Cardiac muscle cell (in vitro differentiated cells and primary cell): ENCODE results near the gene CMSS1. TPM values are rescaled to one million over a fixed set of nuclear protein-coding genes. Genes with fewer than 3 reads are reported as not detected.

Source experiments
- DNase-seq, 2 donors: peaks; one replicate each; pipeline versions ENCODE4 v3.0.0 to v3.0.0-alpha.2; 2010 to 2017; ENCODE audit warnings: low read depth in 1 of 2, low spot score in 1 of 2
- H3K27ac ChIP-seq: fragments of 200-600 bp; sonication (generic); 2 replicates; pipeline ENCODE4 v1.5.1; 2016
- H3K27me3 ChIP-seq: fragments of 200-600 bp; sonication (generic); 2 replicates; pipeline ENCODE4 v1.6.0; 2016; ENCODE audit warnings: control low read depth
- H3K36me3 ChIP-seq: fragments of 200-600 bp; sonication (generic); 2 replicates; pipeline ENCODE4 v1.5.1; 2016; ENCODE audit warnings: control low read depth
- H3K4me1 ChIP-seq: fragments of 200-600 bp; sonication (generic); 2 replicates; pipeline ENCODE4 v1.8.1; 2017; ENCODE audit warnings: low read depth, mild to moderate bottlenecking, mixed run types
- H3K4me3 ChIP-seq: fragments of 200-600 bp; sonication (generic); 2 replicates; pipeline ENCODE4 v1.5.1; 2016; ENCODE audit warnings: mild to moderate bottlenecking
- H3K9me3 ChIP-seq: fragments of 200-600 bp; sonication (generic); 2 replicates; pipeline ENCODE4 v1.5.1; 2017; ENCODE audit warnings: low read depth, mild to moderate bottlenecking, control low read depth
- CTCF ChIP-seq: IDR thresholded peaks from 2 replicates; pipeline ENCODE4 v1.5.1; 2012; ENCODE audit warnings: low read depth, mild to moderate bottlenecking, low read length
- polyA plus RNA-seq: library from polyadenylated mRNA; unstranded; fragments of >200 nt; fragmentation: Nextera tagmentation; extraction: Ambion mirVana; gene quantifications from 2 replicates; pipeline ENCODE4 v1.2.1, GENCODE V29; 2016
- total RNA-seq: library from RNA; depleted of rRNA; stranded (reverse); fragments of >200 nt; gene quantifications from 2 replicates; pipeline ENCODE4 v1.2.3, GENCODE V29; 2016

CMSS1 gene
- total and polyA plus RNA-seq, 2 experiments from 2014 or later = 13.1 to 32.9 TPM

GRCh38 chr3:100098784-100099070 lies 281.1 kb downstream of the CMSS1 start:
- no peaks in the 10 kb centered on the region for H3K27me3 ChIP-seq
- no peak overlapping the region for H3K27ac ChIP-seq
- no peaks in the 10 kb centered on the region for H3K36me3 ChIP-seq
- no peak overlapping the region for H3K4me3 ChIP-seq
- no peak for DNase-seq
- H3K9me3 ChIP-seq = no peaks in the 10 kb centered on the region
- peaks cover 12% of the 10 kb centered on the region for H3K4me1 ChIP-seq
- no peak for TF ChIP-seq CTCF

- Histone ChIP-seq H3K9me3 (no peaks in the 10 kb centered on the region), H3K27ac (no peak overlapping the region), H3K36me3 (no peaks in the 10 kb centered on the region), H3K4me3 (no peak overlapping the region), H3K27me3 (no peaks in the 10 kb centered on the region), H3K4me1 (peaks cover 12% of the 10 kb centered on the region)
- no peak for TF ChIP-seq CTCF
- no peak for DNase-seq
Measured at GRCh38 chr3:100099621-100100020, 282.0 kb downstream of the CMSS1 start.

GRCh38 chr3:100100425-100100824 lies 282.8 kb downstream of the CMSS1 start:
- no peak for DNase-seq
- Histone ChIP-seq H3K4me3 (no peak overlapping the region), H3K9me3 (no peaks in the 10 kb centered on the region), H3K27ac (no peak overlapping the region), H3K36me3 (no peaks in the 10 kb centered on the region), H3K4me1 (peaks cover 12% of the 10 kb centered on the region), H3K27me3 (no peaks in the 10 kb centered on the region)
- no peak for TF ChIP-seq CTCF

- no peak for DNase-seq
- H3K9me3 ChIP-seq = no peaks in the 10 kb centered on the region
- no peak for TF ChIP-seq CTCF
- H3K27ac ChIP-seq = no peak overlapping the region
- H3K36me3 ChIP-seq = no peaks in the 10 kb centered on the region
- H3K27me3 ChIP-seq = no peaks in the 10 kb centered on the region
- H3K4me1 ChIP-seq = peaks cover 8% of the 10 kb centered on the region
- H3K4me3 ChIP-seq = no peak overlapping the region
Measured at GRCh38 chr3:100102757-100103156, 285.1 kb downstream of the CMSS1 start.

- Histone ChIP-seq H3K4me3 (no peak overlapping the region), H3K9me3 (no peaks in the 10 kb centered on the region), H3K27ac (no peak overlapping the region), H3K4me1 (no peaks in the 10 kb centered on the region), H3K36me3 (no peaks in the 10 kb centered on the region), H3K27me3 (no peaks in the 10 kb centered on the region)
- TF ChIP-seq CTCF = no peak
- DNase-seq = peak in 1 of 2 donors; percentile 32
Measured at GRCh38 chr3:100103558-100104441, 286.1 kb downstream of the CMSS1 start.

- no peaks in the 10 kb centered on the region for H3K36me3 ChIP-seq
- no peaks in the 10 kb centered on the region for H3K27me3 ChIP-seq
- no peak for TF ChIP-seq CTCF
- no peak for DNase-seq
- H3K9me3 ChIP-seq = no peaks in the 10 kb centered on the region
- no peaks in the 10 kb centered on the region for H3K4me1 ChIP-seq
- H3K4me3 ChIP-seq = no peak overlapping the region
- no peak overlapping the region for H3K27ac ChIP-seq
Measured at GRCh38 chr3:100104442-100104798, 286.8 kb downstream of the CMSS1 start.
